SK-N-SH treated with all-trans-retinoic acid at 6 μM for 48 hours (cell line): ENCODE measurements around the gene RING1.

ENCODE experiments used
- ATAC-seq: fragments of 200-7000 bp; cut with Tn5 transposase; 3 replicates; pipeline ENCODE4 v1.9.1; 2020; ENCODE audit warnings: mild to moderate bottlenecking, moderate library complexity
- BACH2 ChIP-seq: fragments of 250-450 bp; sonication (Bioruptor Pico); IDR thresholded peaks from 2 replicates; pipeline ENCODE4 v1.9.0; 2021; ENCODE audit warnings: mild to moderate bottlenecking, borderline replicate concordance
- CREB5 ChIP-seq: fragments of 250-450 bp; sonication (Bioruptor Pico); IDR thresholded peaks from 2 replicates; pipeline ENCODE4 v1.5.1; 2020; ENCODE audit warnings: low read depth, mild to moderate bottlenecking, moderate library complexity
- CSDC2 ChIP-seq: fragments of 250-450 bp; sonication (Bioruptor Pico); IDR thresholded peaks from 2 replicates; pipeline ENCODE4 v1.5.0; 2020; ENCODE audit warnings: mild to moderate bottlenecking, moderate library complexity
- GLIS3 ChIP-seq: fragments of 250-450 bp; sonication (Bioruptor Pico); IDR thresholded peaks from 2 replicates; pipeline ENCODE4 v1.5.0; 2020; ENCODE audit warnings: mild to moderate bottlenecking, moderate library complexity
- ISL1 ChIP-seq: fragments of 250-450 bp; sonication (Bioruptor Pico); IDR thresholded peaks from 2 replicates; pipeline ENCODE4 v2.1.2; 2022; ENCODE audit warnings: mild to moderate bottlenecking, moderate library complexity
- OSR1 ChIP-seq: fragments of 250-450 bp; sonication (Bioruptor Pico); IDR thresholded peaks from 2 replicates; pipeline ENCODE4 v1.8.0; 2022; ENCODE audit warnings: moderate library complexity, mild to moderate bottlenecking, inconsistent platforms
- POU6F1 ChIP-seq: fragments of 250-450 bp; sonication (Bioruptor Pico); IDR thresholded peaks from 2 replicates; pipeline ENCODE4 v1.8.0; 2021; ENCODE audit warnings: low read depth, mild to moderate bottlenecking, moderate library complexity, borderline replicate concordance
- PPARA ChIP-seq: fragments of 250-450 bp; sonication (Bioruptor Pico); IDR thresholded peaks from 2 replicates; pipeline ENCODE4 v1.5.0; 2020; ENCODE audit warnings: mild to moderate bottlenecking, borderline replicate concordance
- RARB ChIP-seq: fragments of 250-450 bp; sonication (Bioruptor Pico); IDR thresholded peaks from 2 replicates; pipeline ENCODE4 v1.8.0; 2021; ENCODE audit warnings: mild to moderate bottlenecking, moderate library complexity
- SNAI2 ChIP-seq: fragments of 250-450 bp; sonication (Bioruptor Pico); IDR thresholded peaks from 2 replicates; pipeline ENCODE4 v1.5.0; 2020; ENCODE audit warnings: mild to moderate bottlenecking, moderate library complexity
- TCF4 ChIP-seq: fragments of 250-450 bp; sonication (Bioruptor Pico); IDR thresholded peaks from 2 replicates; pipeline ENCODE4 v1.8.0; 2021; ENCODE audit warnings: mild to moderate bottlenecking, moderate library complexity, borderline replicate concordance
- TOX ChIP-seq: fragments of 250-450 bp; sonication (Bioruptor Pico); IDR thresholded peaks from 2 replicates; pipeline ENCODE4 v1.8.0; 2021; ENCODE audit warnings: mild to moderate bottlenecking, moderate library complexity, borderline replicate concordance
- ZC3H10 ChIP-seq: fragments of 250-450 bp; sonication (Bioruptor Pico); IDR thresholded peaks from 2 replicates; pipeline ENCODE4 v1.5.1; 2021; ENCODE audit warnings: mild to moderate bottlenecking, moderate library complexity
- ZFP3 ChIP-seq: fragments of 250-450 bp; sonication (Bioruptor Pico); IDR thresholded peaks from 2 replicates; pipeline ENCODE4 v1.5.0; 2020; ENCODE audit warnings: mild to moderate bottlenecking, moderate library complexity
- ZFP30 ChIP-seq: fragments of 450-650 bp; formaldehyde crosslinking; IDR thresholded peaks from 2 replicates; pipeline ENCODE4 v1.5.0; 2022; ENCODE audit warnings: mild to moderate bottlenecking, moderate library complexity
- ZNF565 ChIP-seq: fragments of 450-650 bp; formaldehyde crosslinking; conservative IDR thresholded peaks from 2 replicates; pipeline ENCODE4 v1.5.0; 2020; ENCODE audit warnings: low read depth, mild to moderate bottlenecking, moderate library complexity
- ZNF70 ChIP-seq: fragments of 450-650 bp; formaldehyde crosslinking; IDR thresholded peaks from 2 replicates; pipeline ENCODE4 v1.5.0; 2020; ENCODE audit warnings: mild to moderate bottlenecking, moderate library complexity
- ZNF8 ChIP-seq: fragments of 450-650 bp; formaldehyde crosslinking; IDR thresholded peaks from 2 replicates; pipeline ENCODE4 v1.5.0; 2020; ENCODE audit warnings: mild to moderate bottlenecking, moderate library complexity
- TF ChIP-seq, protein P1 (sequence below): fragments of 250-450 bp; sonication (Bioruptor Pico); IDR thresholded peaks from 2 replicates; pipeline ENCODE4 v1.8.0; 2020; ENCODE audit warnings: mild to moderate bottlenecking, moderate library complexity, borderline replicate concordance
- TF ChIP-seq, protein P2 (sequence below): fragments of 250-450 bp; sonication (Bioruptor Pico); IDR thresholded peaks from 2 replicates; pipeline ENCODE4 v1.5.1; 2021; ENCODE audit warnings: mild to moderate bottlenecking, moderate library complexity

RING1 gene

GRCh38 chr6:33189164-33189563 lies 19.1 kb upstream of the RING1 start:
- ATAC-seq = no peak
- TF ChIP-seq TCF4 (CRISPR knock-in tag) (no peak), POU6F1 (no peak), ISL1 (CRISPR knock-in tag) (no peak), CSDC2 (CRISPR knock-in tag) (no peak), ZNF8 (no peak), ZNF565 (CRISPR knock-in tag) (no peak), RARB (no peak), ZNF70 (CRISPR knock-in tag) (no peak)
- TF ChIP-seq, protein P1, sequence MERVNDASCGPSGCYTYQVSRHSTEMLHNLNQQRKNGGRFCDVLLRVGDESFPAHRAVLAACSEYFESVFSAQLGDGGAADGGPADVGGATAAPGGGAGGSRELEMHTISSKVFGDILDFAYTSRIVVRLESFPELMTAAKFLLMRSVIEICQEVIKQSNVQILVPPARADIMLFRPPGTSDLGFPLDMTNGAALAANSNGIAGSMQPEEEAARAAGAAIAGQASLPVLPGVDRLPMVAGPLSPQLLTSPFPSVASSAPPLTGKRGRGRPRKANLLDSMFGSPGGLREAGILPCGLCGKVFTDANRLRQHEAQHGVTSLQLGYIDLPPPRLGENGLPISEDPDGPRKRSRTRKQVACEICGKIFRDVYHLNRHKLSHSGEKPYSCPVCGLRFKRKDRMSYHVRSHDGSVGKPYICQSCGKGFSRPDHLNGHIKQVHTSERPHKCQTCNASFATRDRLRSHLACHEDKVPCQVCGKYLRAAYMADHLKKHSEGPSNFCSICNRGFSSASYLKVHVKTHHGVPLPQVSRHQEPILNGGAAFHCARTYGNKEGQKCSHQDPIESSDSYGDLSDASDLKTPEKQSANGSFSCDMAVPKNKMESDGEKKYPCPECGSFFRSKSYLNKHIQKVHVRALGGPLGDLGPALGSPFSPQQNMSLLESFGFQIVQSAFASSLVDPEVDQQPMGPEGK (CRISPR knock-in tag) = no peak
- TF ChIP-seq, protein P2, sequence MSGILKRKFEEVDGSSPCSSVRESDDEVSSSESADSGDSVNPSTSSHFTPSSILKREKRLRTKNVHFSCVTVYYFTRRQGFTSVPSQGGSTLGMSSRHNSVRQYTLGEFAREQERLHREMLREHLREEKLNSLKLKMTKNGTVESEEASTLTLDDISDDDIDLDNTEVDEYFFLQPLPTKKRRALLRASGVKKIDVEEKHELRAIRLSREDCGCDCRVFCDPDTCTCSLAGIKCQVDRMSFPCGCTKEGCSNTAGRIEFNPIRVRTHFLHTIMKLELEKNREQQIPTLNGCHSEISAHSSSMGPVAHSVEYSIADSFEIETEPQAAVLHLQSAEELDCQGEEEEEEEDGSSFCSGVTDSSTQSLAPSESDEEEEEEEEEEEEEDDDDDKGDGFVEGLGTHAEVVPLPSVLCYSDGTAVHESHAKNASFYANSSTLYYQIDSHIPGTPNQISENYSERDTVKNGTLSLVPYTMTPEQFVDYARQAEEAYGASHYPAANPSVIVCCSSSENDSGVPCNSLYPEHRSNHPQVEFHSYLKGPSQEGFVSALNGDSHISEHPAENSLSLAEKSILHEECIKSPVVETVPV = no peak

DNA sequence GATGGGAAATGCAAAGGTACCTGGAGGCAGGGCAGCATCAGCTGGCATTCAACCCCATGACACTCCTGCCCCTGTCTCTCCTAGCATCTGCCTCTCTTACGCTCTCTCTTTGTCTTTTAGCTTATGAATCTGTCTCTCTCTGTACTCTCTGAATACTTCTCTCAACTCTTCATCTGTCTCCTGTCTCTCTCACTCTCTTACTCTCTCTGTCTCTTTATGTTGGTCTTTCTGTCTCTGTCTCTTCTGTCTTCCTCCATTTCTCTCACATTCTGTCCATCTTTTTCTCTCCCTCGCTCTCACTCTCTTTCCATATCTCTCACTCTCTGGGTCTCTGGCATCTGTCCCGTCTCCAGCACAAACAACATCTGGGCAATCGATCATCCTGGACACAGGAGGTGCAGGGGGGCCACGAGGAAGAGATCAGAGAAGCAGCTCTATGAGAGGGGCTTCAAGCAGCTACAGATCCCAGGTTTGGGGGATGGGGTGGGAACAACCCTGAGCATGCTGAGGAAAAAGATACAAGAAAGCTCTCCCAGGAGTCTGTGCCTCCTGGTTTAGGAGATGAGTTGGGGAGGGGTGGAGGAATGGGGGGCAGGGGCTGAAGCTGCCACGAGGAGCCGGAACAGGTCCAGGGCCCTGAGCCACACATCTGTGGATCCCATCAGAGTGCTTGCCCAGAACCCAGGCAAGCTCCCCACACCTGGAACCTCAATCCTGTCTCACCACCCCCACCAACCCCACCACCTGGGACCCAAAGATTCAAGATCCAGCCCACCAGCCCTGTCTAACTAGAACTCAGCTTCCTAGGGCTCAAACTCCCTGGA lies 18.5 kb upstream of the RING1 start:
- ATAC-seq = no peak
- TF ChIP-seq ZC3H10 (no peak), CSDC2 (CRISPR knock-in tag) (no peak), RARB (no peak), GLIS3 (CRISPR knock-in tag) (no peak), ZNF565 (CRISPR knock-in tag) (no peak), ZFP30 (CRISPR knock-in tag) (no peak), OSR1 (CRISPR knock-in tag) (no peak), TOX (CRISPR knock-in tag) (no peak), TCF4 (CRISPR knock-in tag) (no peak), POU6F1 (no peak), ZFP3 (CRISPR knock-in tag) (no peak)
- TF ChIP-seq, protein P2 = no peak
- TF ChIP-seq, protein P1 (CRISPR knock-in tag) = no peak

DNA sequence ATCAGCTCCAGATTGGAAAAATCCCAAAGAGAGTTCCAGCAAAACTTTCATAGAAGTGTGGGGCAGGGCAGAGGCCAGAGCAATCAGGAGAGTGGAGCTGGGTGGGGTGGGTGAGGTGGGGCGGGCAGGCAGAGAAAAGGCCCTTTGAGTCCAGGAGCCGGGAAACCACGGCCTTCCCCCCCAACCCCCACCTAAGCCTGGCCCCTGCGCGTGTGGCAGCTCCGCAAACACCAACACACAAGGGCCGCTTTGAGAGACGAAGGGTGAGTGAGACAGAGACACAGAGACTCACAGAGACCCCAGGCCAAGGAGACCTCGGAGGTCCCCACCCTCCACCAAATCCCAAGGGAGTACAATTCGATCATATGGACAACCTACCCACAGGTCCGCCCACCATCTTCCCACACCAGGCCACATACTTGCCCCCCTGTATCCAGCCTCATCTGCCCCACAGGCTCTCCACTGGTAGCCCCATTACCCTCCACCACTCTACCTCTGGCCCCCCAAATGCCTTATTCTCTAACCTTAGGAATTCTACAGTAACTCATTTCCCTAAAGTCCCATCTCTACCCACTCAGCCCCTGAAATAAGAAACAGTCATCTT lies 17.7 kb upstream of the RING1 start:
- no peak for ATAC-seq
- TF ChIP-seq SNAI2 (CRISPR knock-in tag) (no peak), CREB5 (CRISPR knock-in tag) (no peak), ZC3H10 (no peak), RARB (no peak), TOX (CRISPR knock-in tag) (no peak), ZFP30 (CRISPR knock-in tag) (no peak), ZNF70 (CRISPR knock-in tag) (no peak), ZNF565 (CRISPR knock-in tag) (no peak), ZNF8 (no peak), PPARA (CRISPR knock-in tag) (no peak), BACH2 (CRISPR knock-in tag) (no peak), CSDC2 (CRISPR knock-in tag) (no peak)
